GM23248 (cell line): Measurements from ENCODE around the gene PEMT. TPM values are rescaled to one million over a fixed set of nuclear protein-coding genes. Genes with fewer than 3 reads are reported as not detected.
"Not testable (repeated sequence)": the region's sequence is repeated elsewhere in the genome, so short reads cannot be mapped to it uniquely, and the experiment has no call there.

Experiments used
- DNase-seq: peaks from one replicate; pipeline ENCODE4 v3.0.0-alpha.2; 2015
- H2AFZ ChIP-seq: fragments of 200-600 bp; sonication (generic); 2 replicates; pipeline ENCODE4 v1.6.1; 2016; ENCODE audit warnings: antibody characterized with exemption
- H3F3A ChIP-seq: fragments of 200-600 bp; sonication (generic); 2 replicates; pipeline ENCODE4 v1.6.1; 2016; ENCODE audit warnings: mild to moderate bottlenecking, antibody characterized with exemption, mixed run types; ENCODE audit not compliant: insufficient read depth
- H3K27ac ChIP-seq: fragments of 200-600 bp; sonication (generic); 2 replicates; pipeline ENCODE4 v1.5.1; 2016; ENCODE audit warnings: mild to moderate bottlenecking
- H3K27me3 ChIP-seq: fragments of 200-600 bp; sonication (generic); replicated peaks from 2 replicates; pipeline ENCODE4 v1.6.1; 2016; ENCODE audit warnings: mild to moderate bottlenecking; ENCODE audit not compliant: insufficient read depth
- H3K36me3 ChIP-seq: fragments of 200-600 bp; sonication (generic); 2 replicates; pipeline ENCODE4 v1.6.1; 2016; ENCODE audit warnings: low read depth, mild to moderate bottlenecking
- H3K4me1 ChIP-seq: fragments of 200-600 bp; sonication (generic); 2 replicates; pipeline ENCODE4 v1.6.1; 2016; ENCODE audit warnings: mild to moderate bottlenecking; ENCODE audit not compliant: insufficient read depth
- H3K4me2 ChIP-seq: fragments of 200-600 bp; sonication (generic); one replicate; pipeline ENCODE4 v1.6.1; 2016; ENCODE audit warnings: mild to moderate bottlenecking; ENCODE audit not compliant: unreplicated experiment
- H3K4me3 ChIP-seq: fragments of 200-600 bp; sonication (generic); 2 replicates; pipeline ENCODE4 v1.5.1; 2016; ENCODE audit warnings: mild to moderate bottlenecking
- H3K79me2 ChIP-seq: fragments of 200-600 bp; sonication (generic); 2 replicates; pipeline ENCODE4 v1.6.1; 2016; ENCODE audit warnings: mild to moderate bottlenecking; ENCODE audit not compliant: insufficient read depth
- H3K9ac ChIP-seq: fragments of 200-600 bp; sonication (generic); 2 replicates; pipeline ENCODE4 v1.6.1; 2016; ENCODE audit warnings: mild to moderate bottlenecking
- H3K9me2 ChIP-seq: fragments of 200-600 bp; sonication (generic); 2 replicates; pipeline ENCODE4 v1.6.1; 2016; ENCODE audit warnings: mixed run types, mild to moderate bottlenecking, moderate library complexity; ENCODE audit not compliant: insufficient read depth
- H3K9me3 ChIP-seq: fragments of 200-600 bp; sonication (generic); one replicate; pipeline ENCODE4 v1.6.1; 2017; ENCODE audit warnings: low read depth
- H4K20me1 ChIP-seq: fragments of 200-600 bp; sonication (generic); 2 replicates; pipeline ENCODE4 v1.6.0; 2016; ENCODE audit not compliant: insufficient read depth
- EZH2 ChIP-seq: fragments of 200-600 bp; sonication (generic); IDR thresholded peaks from 2 replicates; pipeline ENCODE4 v1.6.1; 2018; ENCODE audit warnings: antibody characterized with exemption, mild to moderate bottlenecking; ENCODE audit not compliant: insufficient read depth, poor library complexity, severe bottlenecking
- EZH2phosphoT487 ChIP-seq: fragments of 200-600 bp; sonication (generic); IDR thresholded peaks from 2 replicates; pipeline ENCODE4 v1.6.1; 2018; ENCODE audit warnings: antibody characterized with exemption, moderate library complexity, mild to moderate bottlenecking, low read depth; ENCODE audit not compliant: insufficient read depth
- WGBS, 2 experiments: methylation state at CpG; one replicate each; pipeline ENCODE4 v1.1.6; 2015 to 2017; ENCODE audit warnings: low lambda C conversion rate in 2 of 2, low coverage in 1 of 2; ENCODE audit errors: missing lambda C conversion rate in 2 of 2; 5-methylcytosine and 5-hydroxymethylcytosine counted together
- in situ Hi-C: fragments of 300-500 bp; cut with MboI; formaldehyde crosslinking; loops from 2 replicates; pipeline ENCODE4 v1.15.0; 2020
- polyA plus RNA-seq: library from polyadenylated mRNA; unstranded; fragments of >200 nt; fragmentation: Nextera tagmentation; extraction: Ambion mirVana; gene quantifications from 2 replicates; pipeline ENCODE4 v1.2.1, GENCODE V29; 2016
- total RNA-seq: library from RNA; depleted of rRNA; stranded (reverse); fragments of >200 nt; shearing (Covaris generic); gene quantifications from 2 replicates; pipeline ENCODE4 v1.2.3, GENCODE V29; 2014

PEMT gene
- total and polyA plus RNA-seq, 2 experiments from 2014 or later: 62.0 to 68.7 TPM

DNA sequence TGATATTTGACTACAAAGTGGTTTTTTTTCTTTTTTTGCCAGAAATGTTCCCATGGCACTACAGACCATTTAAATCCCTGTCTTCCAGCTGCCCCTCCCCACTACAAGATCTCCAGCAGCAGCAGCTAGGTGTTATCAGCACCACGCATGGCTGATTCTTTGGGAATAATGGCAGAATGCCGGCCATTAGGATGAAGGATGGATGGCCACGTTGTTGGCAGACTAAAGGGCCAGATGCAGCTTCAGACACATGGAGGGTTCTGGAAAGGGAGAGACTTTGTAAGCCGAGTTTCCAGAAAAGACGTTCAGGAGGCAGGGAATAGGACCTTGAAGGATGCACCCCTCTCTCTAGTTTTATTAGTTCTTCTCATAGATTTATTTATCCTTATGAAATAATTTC, 125.0 kb downstream of the PEMT start:
- Histone ChIP-seq H3K27me3 (peaks cover 19% of the 10 kb centered on the region), H3K4me1 (no peaks in the 10 kb centered on the region), H3K9ac (no peak overlapping the region), H4K20me1 (no peaks in the 10 kb centered on the region), H3K4me3 (no peak overlapping the region), H3K9me2 (no peaks in the 10 kb centered on the region), H3K4me2 (no peak overlapping the region), H3K9me3 (no peaks in the 10 kb centered on the region), H3K36me3 (no peaks in the 10 kb centered on the region), H3F3A (no peaks in the 10 kb centered on the region), H3K79me2 (no peaks in the 10 kb centered on the region), H2AFZ (no peak overlapping the region), H3K27ac (no peak overlapping the region)
- no peak for DNase-seq
- TF ChIP-seq EZH2: no peak
- in situ Hi-C loops: no loop called here
- 2 to 3% methylated on average over 5 of the region's 5 CpGs for WGBS, 2 experiments

DNA sequence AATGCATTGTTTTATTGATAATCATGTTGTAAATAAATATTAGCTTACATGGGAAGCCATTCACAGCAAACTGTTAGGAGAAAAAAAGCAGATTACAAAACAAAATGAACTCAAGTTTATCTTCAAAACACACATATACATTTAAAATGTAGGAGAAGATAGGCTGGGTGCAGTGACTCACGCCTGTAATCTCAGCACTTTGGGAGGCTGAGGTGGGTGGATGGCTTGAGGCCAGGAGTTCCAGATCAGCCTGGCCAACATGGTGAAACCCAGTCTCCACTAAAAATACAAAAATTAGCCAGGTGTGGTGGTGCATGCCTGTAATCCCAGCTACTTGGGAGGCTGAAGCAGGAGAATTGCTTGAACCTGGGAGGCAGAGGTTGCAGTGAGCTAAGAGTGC, 125.6 kb downstream of the PEMT start:
- H3K9me3 ChIP-seq, H3K4me1 ChIP-seq, H3F3A ChIP-seq, in situ Hi-C loops, H3K9me2 ChIP-seq, DNase-seq, H2AFZ ChIP-seq, H4K20me1 ChIP-seq, H3K27ac ChIP-seq, H3K4me3 ChIP-seq, H3K4me2 ChIP-seq, H3K79me2 ChIP-seq, H3K9ac ChIP-seq, H3K36me3 ChIP-seq: not testable (repeated sequence)
- H3K27me3 ChIP-seq: peaks cover 15% of the 10 kb centered on the region
- 24 to 50% methylated on average over 1 of the region's 1 CpG for WGBS, 2 experiments

DNA sequence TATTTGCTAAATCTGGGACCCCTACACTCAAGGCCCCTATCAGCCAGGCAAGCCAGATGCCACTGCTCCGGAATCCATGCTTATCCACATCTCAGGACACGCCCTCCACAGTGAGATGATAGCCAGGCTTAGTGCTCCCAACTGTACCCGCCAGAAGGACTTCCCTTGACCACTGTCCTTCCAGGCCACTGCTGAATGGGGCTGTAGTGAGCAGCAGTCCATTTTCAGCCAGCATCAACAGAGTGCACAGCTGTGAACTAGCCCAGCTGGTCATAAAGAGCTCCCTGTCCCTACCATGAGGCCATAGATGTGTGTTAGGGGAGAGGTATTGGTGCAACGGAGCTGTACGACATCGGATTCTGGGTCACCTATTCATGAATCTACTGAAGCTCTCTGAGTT, 127.7 kb downstream of the PEMT start:
- no peaks in the 10 kb centered on the region for H3K4me1 ChIP-seq
- H3K36me3 ChIP-seq: no peaks in the 10 kb centered on the region
- H3K9me2 ChIP-seq: no peaks in the 10 kb centered on the region
- H3K9ac ChIP-seq: no peak overlapping the region
- H3K27me3 ChIP-seq: peaks cover 14% of the 10 kb centered on the region
- TF ChIP-seq EZH2 (no peak), EZH2phosphoT487 (no peak)
- H3K79me2 ChIP-seq: no peaks in the 10 kb centered on the region
- whole genome bisulfite sequencing, 2 experiments: 74 to 75% methylated on average over 6 of the region's 6 CpGs
- H3K9me3 ChIP-seq: no peaks in the 10 kb centered on the region
- H3F3A ChIP-seq: no peaks in the 10 kb centered on the region
- no peak overlapping the region for H3K27ac ChIP-seq
- no peak for DNase-seq
- in situ Hi-C loops: no loop called here
- H2AFZ ChIP-seq: no peak overlapping the region
- H3K4me2 ChIP-seq: no peak overlapping the region
- H4K20me1 ChIP-seq: no peaks in the 10 kb centered on the region
- H3K4me3 ChIP-seq: no peak overlapping the region

DNA sequence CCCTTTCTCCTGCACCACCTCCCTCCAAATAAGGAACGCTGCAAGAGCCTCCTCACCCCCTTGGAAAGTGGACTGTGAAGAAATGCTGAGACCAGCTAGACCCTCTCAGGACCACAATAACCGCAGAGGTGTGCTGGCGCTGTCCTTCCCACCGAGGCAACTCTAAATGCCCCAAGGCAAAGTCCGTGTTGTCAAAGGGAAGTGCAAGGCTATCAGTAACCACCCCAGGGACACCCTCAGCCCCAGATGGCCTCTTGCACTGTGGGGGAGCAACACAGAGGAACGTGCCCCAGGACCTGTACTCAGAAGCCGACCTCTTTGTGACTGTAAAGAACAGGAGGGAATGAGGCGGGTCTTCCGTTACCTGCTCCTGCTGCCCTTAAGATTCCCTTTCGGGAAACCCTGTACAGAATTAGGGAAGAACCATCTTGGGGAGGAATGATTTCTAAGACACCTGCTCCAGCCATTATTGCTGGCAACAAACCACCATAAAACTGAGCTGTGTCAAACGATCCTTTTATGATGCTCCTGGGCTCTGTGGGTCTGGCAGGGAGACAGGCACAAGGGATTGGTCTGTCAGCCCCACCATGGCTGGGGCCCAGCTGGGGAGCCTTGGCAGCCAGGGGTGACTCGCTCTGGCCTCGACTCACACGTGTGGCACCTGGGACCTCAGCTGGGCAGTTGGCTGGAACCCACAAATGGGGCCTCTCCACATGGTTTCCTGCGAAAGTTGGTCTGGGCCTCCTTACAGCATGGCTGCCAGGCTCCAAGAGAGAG, 129.3 kb downstream of the PEMT start:
- Histone ChIP-seq H3K9me3 (no peaks in the 10 kb centered on the region), H3K4me3 (no peak overlapping the region), H3K4me2 (no peak overlapping the region), H3K27ac (no peak overlapping the region), H3K9me2 (no peaks in the 10 kb centered on the region), H4K20me1 (no peaks in the 10 kb centered on the region), H3F3A (no peaks in the 10 kb centered on the region), H3K27me3 (peaks cover 14% of the 10 kb centered on the region), H3K36me3 (no peaks in the 10 kb centered on the region), H3K4me1 (no peaks in the 10 kb centered on the region), H3K79me2 (no peaks in the 10 kb centered on the region), H2AFZ (no peak overlapping the region), H3K9ac (no peak overlapping the region)
- no peak for DNase-seq
- in situ Hi-C loops: no loop called here
- TF ChIP-seq EZH2: no peak
- no peak for TF ChIP-seq EZH2phosphoT487
- 61 to 69% methylated on average over 15 of the region's 15 CpGs for WGBS, 2 experiments

DNA sequence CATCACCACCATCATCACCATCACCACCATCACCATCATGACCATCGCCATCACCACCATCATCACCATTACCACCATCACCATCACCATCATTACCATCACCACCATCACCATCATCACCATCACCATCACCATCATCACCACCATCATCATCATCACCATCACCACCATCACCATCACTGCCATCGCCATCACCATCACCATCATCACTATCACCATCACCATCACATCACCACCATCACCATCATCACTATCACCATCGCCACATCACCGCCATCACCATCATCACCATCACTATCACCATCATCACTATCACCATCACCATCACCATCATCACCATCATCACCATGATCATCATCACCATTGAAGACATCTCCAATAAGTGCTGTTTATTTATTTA, 131.5 kb downstream of the PEMT start:
- Histone ChIP-seq H3K9me2 (no peaks in the 10 kb centered on the region), H3K9ac (no peak overlapping the region), H3K79me2 (no peaks in the 10 kb centered on the region), H3K36me3 (no peaks in the 10 kb centered on the region), H3K9me3 (no peaks in the 10 kb centered on the region), H3F3A (no peaks in the 10 kb centered on the region), H3K27me3 (peaks cover 14% of the 10 kb centered on the region), H3K4me1 (no peaks in the 10 kb centered on the region), H2AFZ (no peak overlapping the region), H3K27ac (no peak overlapping the region), H3K4me2 (no peak overlapping the region), H3K4me3 (no peak overlapping the region), H4K20me1 (no peaks in the 10 kb centered on the region)
- no peak for DNase-seq
- no peak for TF ChIP-seq EZH2
- no peak for TF ChIP-seq EZH2phosphoT487
- 79 to 89% methylated on average over 3 to 4 of the region's 4 CpGs for WGBS, 2 experiments
- in situ Hi-C loops: no loop called here
